T47D (cell line): ENCODE measurements around the gene IGFLR1.

Experiments used
- DNase-seq, 2 experiments: peaks; one replicate each; pipeline versions ENCODE4 v3.0.0 to v3.0.0-alpha.2; 2011 to 2012; ENCODE audit warnings: low read depth in 1 of 2, low spot score in 1 of 2
- JUND ChIP-seq: IDR thresholded peaks from 2 replicates; pipeline ENCODE4 v1.6.1; 2012; ENCODE audit warnings: low read depth
- in situ Hi-C: cut with HindIII; loops from 2 replicates; pipeline ENCODE4 v1.10.0; 2016; ENCODE audit warnings: low sequenced_read_pairs, low pct_unique_long_range_greater_than_20kb

The IGFLR1 gene, protein sequence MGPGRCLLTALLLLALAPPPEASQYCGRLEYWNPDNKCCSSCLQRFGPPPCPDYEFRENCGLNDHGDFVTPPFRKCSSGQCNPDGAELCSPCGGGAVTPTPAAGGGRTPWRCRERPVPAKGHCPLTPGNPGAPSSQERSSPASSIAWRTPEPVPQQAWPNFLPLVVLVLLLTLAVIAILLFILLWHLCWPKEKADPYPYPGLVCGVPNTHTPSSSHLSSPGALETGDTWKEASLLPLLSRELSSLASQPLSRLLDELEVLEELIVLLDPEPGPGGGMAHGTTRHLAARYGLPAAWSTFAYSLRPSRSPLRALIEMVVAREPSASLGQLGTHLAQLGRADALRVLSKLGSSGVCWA

DNA sequence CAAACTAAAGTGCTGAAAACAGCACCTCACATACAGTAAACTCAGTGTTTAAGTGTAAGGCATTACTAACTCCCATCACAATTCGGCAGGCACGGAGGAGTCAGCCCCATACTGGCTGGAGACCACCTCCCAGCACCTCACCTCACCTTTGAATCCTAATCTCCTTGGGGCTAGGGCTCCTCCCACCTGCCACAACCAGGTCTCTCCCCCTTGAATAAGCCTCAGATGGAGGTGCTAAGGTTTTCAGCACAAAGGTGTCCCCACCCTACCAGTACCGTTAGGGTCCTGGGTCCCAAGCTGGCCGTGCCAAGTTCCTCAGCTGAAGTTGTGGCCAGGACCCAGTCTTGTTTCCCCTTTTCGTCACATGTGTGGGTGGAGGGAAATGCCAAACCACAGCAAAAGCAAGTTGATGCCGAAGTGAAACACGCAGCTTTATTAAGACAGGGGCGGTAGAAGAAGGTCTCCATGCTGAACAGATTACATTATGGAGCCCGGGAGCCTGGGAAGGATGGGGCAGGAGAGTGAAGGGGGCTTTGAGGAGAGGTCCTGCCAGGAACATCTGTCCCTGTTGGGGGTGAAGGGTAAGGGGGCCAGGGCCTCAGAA is at the start of gene IGFLR1:
IGFLR1 (minus strand) TSS at position 332 of the 604 bp plus-strand sequence. CDS start 1,272 bp downstream, outside the sequence.
- no peak for DNase-seq
- TF ChIP-seq JUND = no peak
- in situ Hi-C loops = no loop called here

DNA sequence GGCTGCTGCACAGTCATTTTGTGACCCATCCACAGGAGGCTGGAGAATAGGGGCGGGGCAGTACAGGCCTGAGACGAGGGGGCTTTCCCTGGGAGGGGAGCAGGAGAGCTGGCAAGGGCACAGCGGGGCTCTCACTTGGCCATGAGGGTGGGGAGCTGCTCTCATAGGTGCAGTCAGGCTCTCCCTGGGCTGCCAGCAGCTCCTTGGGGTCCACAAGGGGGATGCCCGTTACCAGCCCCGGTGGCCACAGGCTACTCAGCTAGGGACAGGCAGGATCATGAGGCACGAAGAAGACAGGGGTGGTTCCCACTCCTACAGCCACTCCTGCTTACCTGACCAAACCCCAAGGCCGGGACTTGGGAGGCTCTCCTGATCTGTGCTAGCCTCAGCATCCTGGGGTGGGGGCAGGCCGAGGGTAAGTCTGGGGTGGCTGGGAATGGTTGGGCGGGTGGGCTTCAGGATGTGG is 49.6 kb upstream of the IGFLR1 start:
- in situ Hi-C loops = no loop called here
- no peak for TF ChIP-seq JUND
- DNase-seq = no peak

DNA sequence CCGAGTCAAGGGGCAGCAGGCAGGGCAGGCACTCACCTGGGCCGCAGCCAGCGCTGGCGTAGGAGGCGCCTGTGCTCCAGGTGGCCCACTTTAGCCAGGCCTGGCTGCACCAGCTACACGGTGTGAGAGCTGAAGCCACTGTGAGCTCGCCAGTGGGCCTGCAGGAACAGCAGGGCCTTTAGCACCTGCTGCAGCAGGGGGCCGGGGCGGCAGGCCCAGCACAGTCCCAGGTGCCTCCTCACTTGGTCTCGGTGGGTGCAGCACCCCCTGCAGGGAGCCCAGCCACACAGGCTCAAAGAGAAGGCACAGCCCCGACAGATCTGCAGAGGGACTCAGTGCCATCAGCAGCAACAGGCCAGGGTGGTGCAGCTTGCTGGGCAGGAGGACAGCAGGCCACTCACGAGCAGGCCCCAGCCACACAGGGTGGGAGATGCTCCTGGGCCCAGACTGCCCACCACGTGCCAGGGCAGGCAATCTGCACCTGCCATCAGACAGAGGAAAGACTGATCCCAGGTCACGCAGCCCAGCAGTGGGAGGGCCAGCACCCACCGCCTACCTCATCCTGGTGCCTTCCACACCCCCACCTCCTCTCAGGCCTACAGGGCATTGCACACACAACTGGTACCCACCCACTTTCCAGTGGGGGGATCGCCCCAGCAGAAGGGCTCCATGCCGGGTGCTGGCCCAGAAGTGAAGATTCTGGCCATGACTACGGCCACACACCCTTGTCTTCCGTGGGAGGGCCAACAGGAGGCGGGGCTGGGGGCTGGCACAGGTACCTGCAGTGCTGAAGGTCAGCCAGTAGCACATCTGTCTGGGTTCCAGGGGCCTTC is 48.9 kb upstream of the IGFLR1 start:
- no peak for TF ChIP-seq JUND

DNA sequence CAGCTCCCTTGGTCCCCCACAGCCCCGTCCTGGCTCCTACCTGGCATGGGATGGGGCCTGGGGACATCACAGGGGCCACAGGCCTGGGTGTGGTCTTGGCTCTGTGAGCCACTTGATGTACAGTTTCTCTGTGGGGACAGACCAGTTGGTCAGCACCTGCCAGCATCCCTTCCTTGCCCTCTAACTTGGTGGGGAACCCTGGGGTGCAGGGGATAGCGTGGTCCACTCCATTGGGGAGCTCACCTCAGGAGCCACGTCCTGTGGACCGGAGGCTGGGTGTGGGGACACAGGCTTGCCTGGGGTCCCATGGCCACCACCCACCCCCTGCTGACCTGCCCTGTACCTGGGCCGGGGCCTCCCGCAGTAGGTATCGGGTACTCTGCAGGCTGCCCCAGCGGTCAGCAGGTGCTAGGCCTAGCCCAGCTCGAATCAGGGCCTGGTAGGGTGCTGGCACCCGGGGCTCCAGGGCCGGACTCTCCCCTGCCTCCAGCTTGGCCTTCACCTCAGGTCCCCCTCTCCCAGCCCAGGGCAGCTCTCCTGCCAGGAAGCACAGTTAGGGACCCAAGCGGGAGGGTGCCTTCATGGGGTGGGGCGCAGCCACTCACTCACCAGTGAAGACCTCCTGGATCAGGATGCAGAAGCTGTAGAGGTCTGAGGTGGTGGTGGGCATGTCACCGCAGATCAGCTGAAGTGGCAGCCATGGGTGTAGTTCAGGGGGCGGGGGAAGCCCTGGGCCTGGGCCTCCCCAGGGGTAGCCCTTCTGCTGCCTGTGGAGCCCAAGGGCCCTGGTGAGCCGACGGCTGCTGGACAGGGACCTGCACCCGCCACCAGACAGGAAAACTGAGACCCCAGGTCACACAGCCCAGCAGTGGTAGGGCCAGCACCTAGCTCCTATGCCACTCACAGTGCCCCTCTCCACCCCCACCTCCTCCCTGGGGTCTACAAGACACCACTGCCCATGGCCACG is 48.0 kb upstream of the IGFLR1 start:
- in situ Hi-C loops = no loop called here
- TF ChIP-seq JUND = no peak
- DNase-seq = no peak

More for the DNA sequence above, 48.9 kb upstream of the IGFLR1 start:
- in situ Hi-C loops = no loop called here
- DNase-seq = no peak

DNA sequence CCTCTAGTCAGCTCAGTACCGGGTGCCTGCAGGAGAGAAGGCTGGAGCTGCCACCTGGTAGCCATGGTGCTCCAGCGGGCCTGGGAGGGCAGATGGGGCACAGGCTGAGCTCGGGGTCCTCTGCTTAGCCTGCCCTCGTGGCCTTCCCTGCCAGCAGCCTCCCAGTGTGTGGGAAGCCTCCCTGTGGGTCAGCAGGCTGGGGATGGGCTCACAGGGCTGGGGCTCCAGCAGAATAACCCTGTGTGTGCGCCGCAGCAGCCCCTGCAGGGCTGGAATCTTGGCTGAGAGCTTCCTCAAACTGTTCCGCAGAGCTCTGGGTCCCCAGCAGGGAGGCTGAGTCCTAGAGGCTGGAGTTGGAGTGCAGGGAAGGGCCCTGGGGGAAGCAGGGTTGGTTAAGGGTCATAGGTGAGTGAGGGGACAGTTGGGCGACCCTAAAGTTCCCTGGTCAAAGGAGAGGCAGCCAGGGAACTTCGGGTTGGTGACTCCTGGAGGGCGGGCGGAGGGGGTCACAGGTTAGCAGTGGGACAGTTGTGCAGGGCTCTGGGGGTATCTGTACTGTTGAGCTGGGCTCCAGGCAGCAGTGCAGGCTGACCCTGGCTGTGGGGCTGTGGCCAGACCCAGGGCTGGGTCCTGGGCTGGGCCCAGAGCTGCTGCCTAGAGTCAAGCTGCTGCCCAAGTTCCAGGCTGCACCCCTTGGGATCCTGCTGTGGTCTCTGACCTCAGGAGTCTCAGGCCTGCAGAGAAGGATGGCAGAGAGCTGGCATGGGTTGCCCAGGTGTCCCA is 47.1 kb upstream of the IGFLR1 start:
- in situ Hi-C loops = no loop called here
- TF ChIP-seq JUND = no peak

DNA sequence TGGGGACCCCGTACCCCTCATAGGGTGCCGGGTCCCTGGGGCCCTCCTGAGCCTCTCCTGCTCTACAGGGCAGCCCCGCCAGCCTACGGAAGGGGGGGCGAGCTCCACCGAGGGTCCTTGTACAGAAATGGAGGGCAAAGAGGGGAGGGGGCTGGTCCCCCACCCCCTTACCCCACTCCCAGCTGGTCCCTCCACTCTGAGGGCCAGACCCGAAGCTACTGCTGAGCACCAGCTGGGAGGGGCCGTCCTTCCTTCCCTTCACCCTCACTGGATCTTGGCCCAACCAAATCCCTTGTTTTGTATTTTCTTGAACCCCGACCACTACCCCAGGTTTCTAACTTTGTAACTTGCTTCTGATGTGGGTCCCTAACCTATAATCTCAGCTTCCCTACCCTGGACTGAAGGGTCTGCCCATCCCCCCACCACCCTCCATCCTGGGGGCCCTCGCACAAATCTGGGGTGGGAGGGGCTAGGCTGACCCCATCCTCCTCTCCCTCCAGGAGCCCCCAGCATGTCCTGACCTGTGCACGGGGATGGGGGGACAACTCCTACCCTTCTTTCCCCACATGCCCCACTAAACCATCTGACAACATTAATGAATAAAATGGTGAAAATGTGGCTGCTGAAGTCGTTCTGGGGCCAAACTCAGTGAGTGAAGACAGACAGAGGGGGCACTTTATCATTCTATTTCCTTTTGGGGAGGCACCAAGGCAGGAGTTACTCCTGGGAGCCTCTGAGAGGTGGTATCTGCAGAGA is 46.1 kb upstream of the IGFLR1 start:
- no peak for TF ChIP-seq JUND
- in situ Hi-C loops = no loop called here
- DNase-seq = no peak

More for the DNA sequence above, 47.1 kb upstream of the IGFLR1 start:
- DNase-seq = no peak

DNA sequence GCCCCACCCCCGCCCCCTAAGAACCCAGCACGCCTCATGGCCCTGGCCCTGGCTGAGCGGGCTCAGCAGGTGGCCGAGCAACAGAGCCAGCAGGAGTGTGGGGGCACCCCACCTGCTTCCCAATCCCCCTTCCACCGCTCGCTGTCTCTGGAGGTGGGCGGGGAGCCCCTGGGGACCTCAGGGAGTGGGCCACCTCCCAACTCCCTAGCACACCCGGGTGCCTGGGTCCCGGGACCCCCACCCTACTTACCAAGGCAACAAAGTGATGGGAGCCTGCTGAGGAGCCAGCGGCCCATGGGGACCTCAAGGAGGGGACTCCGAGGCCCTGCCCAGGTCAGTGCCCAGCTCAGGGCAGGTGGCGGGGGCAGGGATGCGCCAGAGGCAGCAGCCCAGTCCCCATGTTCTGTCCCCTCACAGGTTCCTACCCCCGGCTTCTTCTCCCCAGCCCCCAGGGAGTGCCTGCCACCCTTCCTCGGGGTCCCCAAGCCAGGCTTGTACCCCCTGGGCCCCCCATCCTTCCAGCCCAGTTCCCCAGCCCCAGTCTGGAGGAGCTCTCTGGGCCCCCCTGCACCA is 45.1 kb upstream of the IGFLR1 start:
- in situ Hi-C loops = no loop called here
- DNase-seq = no peak
- no peak for TF ChIP-seq JUND

DNA sequence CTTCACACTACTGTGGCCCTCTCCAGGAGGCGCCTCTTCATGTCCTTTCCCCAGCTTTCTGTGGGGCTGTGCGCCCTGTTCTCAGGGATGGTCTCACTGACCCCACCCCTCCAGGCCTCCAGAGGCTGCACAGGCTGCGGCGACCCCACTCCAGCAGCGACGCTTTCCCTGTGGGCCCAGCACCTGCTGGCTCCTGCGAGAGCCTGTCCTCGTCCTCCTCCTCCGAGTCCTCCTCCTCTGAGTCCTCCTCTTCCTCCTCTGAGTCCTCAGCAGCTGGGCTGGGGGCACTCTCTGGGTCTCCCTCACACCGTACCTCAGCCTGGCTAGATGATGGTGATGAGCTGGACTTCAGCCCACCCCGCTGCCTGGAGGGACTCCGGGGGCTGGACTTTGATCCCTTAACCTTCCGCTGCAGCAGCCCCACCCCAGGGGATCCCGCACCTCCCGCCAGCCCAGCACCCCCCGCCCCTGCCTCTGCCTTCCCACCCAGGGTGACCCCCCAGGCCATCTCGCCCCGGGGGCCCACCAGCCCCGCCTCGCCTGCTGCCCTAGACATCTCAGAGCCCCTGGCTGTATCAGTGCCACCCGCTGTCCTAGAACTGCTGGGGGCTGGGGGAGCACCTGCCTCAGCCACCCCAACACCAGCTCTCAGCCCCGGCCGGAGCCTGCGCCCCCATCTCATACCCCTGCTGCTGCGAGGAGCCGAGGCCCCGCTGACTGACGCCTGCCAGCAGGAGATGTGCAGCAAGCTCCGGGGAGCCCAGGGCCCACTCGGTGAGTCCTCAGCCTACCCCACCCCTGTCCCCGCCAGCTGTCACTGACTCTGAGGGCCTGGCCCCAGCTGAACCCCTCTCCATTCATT is 44.3 kb upstream of the IGFLR1 start:
- DNase-seq = no peak
- in situ Hi-C loops = no loop called here
- TF ChIP-seq JUND = no peak

DNA sequence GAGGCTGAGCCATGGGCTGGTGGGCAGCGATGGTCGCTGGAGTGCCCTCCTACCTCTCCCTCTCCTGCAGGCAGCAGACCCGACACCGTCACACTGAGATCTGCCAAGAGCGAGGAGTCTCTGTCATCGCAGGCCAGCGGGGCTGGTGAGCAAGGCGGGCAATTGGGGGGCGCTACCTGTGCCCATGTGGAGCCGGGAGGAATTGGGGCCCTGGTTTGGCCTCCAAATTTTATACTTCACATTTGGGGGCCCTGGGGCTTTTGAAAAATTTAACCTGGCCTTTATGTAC is 43.0 kb upstream of the IGFLR1 start:
- in situ Hi-C loops = no loop called here
- TF ChIP-seq JUND = no peak
- DNase-seq = no peak
